ENCODE results near the gene LRBA.
"Not testable (repeated sequence)": the region's sequence is repeated elsewhere in the genome, so short reads cannot be mapped to it uniquely, and the experiment has no call there.

LRBA gene

GRCh38 chr4:150394046-150394445 is 621.0 kb downstream of the LRBA start:
- ATAC-seq = no peak

GRCh38 chr4:150391052-150391451 is 624.0 kb downstream of the LRBA start:
- ATAC-seq = no peak

- ATAC-seq = no peak
Measured at GRCh38 chr4:150390531-150390910, 624.6 kb downstream of the LRBA start.

- no peak for ATAC-seq
Measured at GRCh38 chr4:150389896-150390530, 625.1 kb downstream of the LRBA start.

- ATAC-seq = no peak
Measured at GRCh38 chr4:150387981-150388380, 627.1 kb downstream of the LRBA start.

GRCh38 chr4:150386415-150386814 is 628.7 kb downstream of the LRBA start:
- ATAC-seq = not testable (repeated sequence)

GRCh38 chr4:150385606-150386005 is 629.5 kb downstream of the LRBA start:
- ATAC-seq = no peak

- ATAC-seq = no peak
Measured at GRCh38 chr4:150384249-150384648, 630.8 kb downstream of the LRBA start.

GRCh38 chr4:150382028-150382427 is 633.1 kb downstream of the LRBA start:
- no peak for ATAC-seq

- no peak for ATAC-seq
Measured at GRCh38 chr4:150381609-150382008, 633.5 kb downstream of the LRBA start.

GRCh38 chr4:150381036-150381435 is 634.0 kb downstream of the LRBA start:
- ATAC-seq = no peak

GRCh38 chr4:150379454-150379853 is 635.6 kb downstream of the LRBA start:
- no peak for ATAC-seq

- ATAC-seq = no peak
Measured at GRCh38 chr4:150375025-150375424, 640.1 kb downstream of the LRBA start.

- no peak for ATAC-seq
Measured at GRCh38 chr4:150371869-150372268, 643.2 kb downstream of the LRBA start.

- ATAC-seq = no peak
Measured at GRCh38 chr4:150369434-150370380, 645.4 kb downstream of the LRBA start.

GRCh38 chr4:150368667-150369066 is 646.4 kb downstream of the LRBA start:
- ATAC-seq = no peak

- ATAC-seq = no peak
Measured at GRCh38 chr4:150367326-150367725, 647.8 kb downstream of the LRBA start.

- no peak for ATAC-seq
Measured at GRCh38 chr4:150366487-150366999, 648.5 kb downstream of the LRBA start.

- ATAC-seq = no peak
Measured at GRCh38 chr4:150363721-150364688, 651.1 kb downstream of the LRBA start.

- ATAC-seq = no peak
Measured at GRCh38 chr4:150358691-150359090, 656.4 kb downstream of the LRBA start.

- ATAC-seq = no peak
Measured at GRCh38 chr4:150357829-150358228, 657.3 kb downstream of the LRBA start.

- no peak for ATAC-seq
Measured at GRCh38 chr4:150355858-150356455, 659.1 kb downstream of the LRBA start.

Measured in activated CD4-positive, CD25-positive, alpha-beta regulatory T cell treated with anti-CD3 and anti-CD28 coated beads, Interleukin-2, amount 50 U/mL, for 24 hours (primary cell).